Fibroblast of lung (primary cell): Measurements from ENCODE around the gene CACNA1E. TPM values are rescaled to one million over a fixed set of nuclear protein-coding genes. Genes with fewer than 3 reads are reported as not detected.

Experiments used
- DNase-seq, 2 donors: peaks; one replicate each; pipeline versions ENCODE4 v3.0.0 to v3.0.0-alpha.2; 2010; ENCODE audit warnings: low read depth in 2 of 2
- H2AFZ ChIP-seq: 2 replicates; pipeline ENCODE4 v1.5.1; 2012; ENCODE audit warnings: low read length, control low read depth, inconsistent platforms
- H3K27ac ChIP-seq: 2 replicates; pipeline ENCODE4 v1.5.1; 2011; ENCODE audit warnings: low read length, control low read depth; ENCODE audit not compliant: insufficient read depth
- H3K27me3 ChIP-seq: 2 replicates; pipeline ENCODE4 v1.5.1; 2011; ENCODE audit warnings: mild to moderate bottlenecking, low read length; ENCODE audit not compliant: control insufficient read depth, insufficient read depth
- H3K36me3 ChIP-seq: 2 replicates; pipeline ENCODE4 v1.5.1; 2011; ENCODE audit warnings: low read length; ENCODE audit not compliant: control insufficient read depth, insufficient read depth
- H3K4me1 ChIP-seq: 2 replicates; pipeline ENCODE4 v1.5.1; 2011; ENCODE audit warnings: low read length; ENCODE audit not compliant: control insufficient read depth, insufficient read depth; ENCODE audit errors: extremely low read depth
- H3K4me2 ChIP-seq: 2 replicates; pipeline ENCODE4 v1.5.1; 2011; ENCODE audit warnings: low read length, control low read depth; ENCODE audit not compliant: insufficient read depth; ENCODE audit errors: extremely low read depth
- H3K4me3 ChIP-seq, 4 experiments: fragments of 200-600 bp in 1 of 4; sonication (generic) in 1 of 4; replicated peaks in 1 of 4; 2 replicates each; pipeline ENCODE4 v1.5.1; 2011 to 2016; ENCODE audit warnings: low read length in 4 of 4, low read depth in 3 of 4, mild to moderate bottlenecking in 3 of 4, control low read depth in 2 of 4, inconsistent platforms in 1 of 4, mixed read lengths in 1 of 4; ENCODE audit not compliant: insufficient read depth in 1 of 4; ENCODE audit errors: control extremely low read depth in 1 of 4
- H3K79me2 ChIP-seq: 2 replicates; pipeline ENCODE4 v1.5.1; 2012; ENCODE audit warnings: mild to moderate bottlenecking, low read length, inconsistent platforms; ENCODE audit not compliant: control insufficient read depth, insufficient read depth
- H3K9ac ChIP-seq: 2 replicates; pipeline ENCODE4 v1.5.1; 2011; ENCODE audit warnings: mild to moderate bottlenecking, low read length, control low read depth; ENCODE audit not compliant: insufficient read depth
- H3K9me3 ChIP-seq: 2 replicates; pipeline ENCODE4 v1.5.1; 2012; ENCODE audit warnings: low read depth, low read length; ENCODE audit not compliant: control insufficient read depth, insufficient read depth
- H4K20me1 ChIP-seq: 2 replicates; pipeline ENCODE4 v1.5.1; 2011; ENCODE audit warnings: low read length; ENCODE audit not compliant: control insufficient read depth, insufficient read depth; ENCODE audit errors: extremely low read depth
- EZH2 ChIP-seq: IDR thresholded peaks from 2 replicates; pipeline ENCODE4 v1.5.1; 2012; ENCODE audit warnings: low read length, control low read depth, mild to moderate bottlenecking; ENCODE audit errors: missing control alignments
- polyA plus RNA-seq, 2 donors: library from polyadenylated mRNA; depleted of rRNA in 1 of 2; stranded (reverse) in 1 of 2; unstranded in 1 of 2; fragments of >200 nt; gene quantifications; 2 replicates each; pipeline ENCODE4 v1.2.1, GENCODE V29; 2011 to 2012; ENCODE audit warnings: missing spikeins in 1 of 2
- total RNA-seq: library from RNA; depleted of rRNA; stranded (reverse); fragments of >200 nt; gene quantifications from 2 replicates; pipeline ENCODE4 v1.2.1, GENCODE V29; 2014
- TF ChIP-seq, protein P1 (sequence below), 2 donors: IDR thresholded peaks in 1 of 2; conservative IDR thresholded peaks in 1 of 2; 1 replicate in 1 of 2; 2 replicates in 1 of 2; pipeline ENCODE4 v1.5.1; 2011 to 2012; ENCODE audit warnings: low read length in 2 of 2, control low read depth in 1 of 2, inconsistent platforms in 1 of 2, low read depth in 1 of 2, mild to moderate bottlenecking in 1 of 2

CACNA1E gene
- total and polyA plus RNA-seq, 2 donors (not counting 1 experiment from before 2014, with no cell fraction given) = 0.01 TPM; not detected in 1

DNA sequence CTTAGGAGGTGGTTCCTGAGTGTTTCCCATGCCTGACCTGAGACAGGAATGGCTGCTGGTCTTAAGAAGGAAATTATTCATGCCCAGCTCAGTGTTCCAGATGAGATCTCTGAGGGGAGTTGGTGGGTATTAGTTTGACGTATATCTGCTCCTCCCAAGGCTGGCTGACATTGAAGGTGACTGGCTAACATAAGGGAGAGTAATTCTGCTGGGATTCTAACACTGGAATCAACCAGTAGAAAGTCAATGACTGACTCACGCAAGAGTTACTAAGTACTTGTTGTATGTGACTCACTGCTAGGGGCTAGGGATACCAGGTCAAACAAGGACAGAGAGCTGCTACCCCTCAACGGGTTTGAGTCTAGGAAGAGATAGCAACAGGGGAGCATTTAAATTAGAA, 177.3 kb downstream of the CACNA1E start:
- no peak overlapping the region for H3K9ac ChIP-seq
- H3K36me3 ChIP-seq = no peaks in the 10 kb centered on the region
- H3K4me2 ChIP-seq = no peak overlapping the region
- H4K20me1 ChIP-seq = no peaks in the 10 kb centered on the region
- TF ChIP-seq, protein P1, sequence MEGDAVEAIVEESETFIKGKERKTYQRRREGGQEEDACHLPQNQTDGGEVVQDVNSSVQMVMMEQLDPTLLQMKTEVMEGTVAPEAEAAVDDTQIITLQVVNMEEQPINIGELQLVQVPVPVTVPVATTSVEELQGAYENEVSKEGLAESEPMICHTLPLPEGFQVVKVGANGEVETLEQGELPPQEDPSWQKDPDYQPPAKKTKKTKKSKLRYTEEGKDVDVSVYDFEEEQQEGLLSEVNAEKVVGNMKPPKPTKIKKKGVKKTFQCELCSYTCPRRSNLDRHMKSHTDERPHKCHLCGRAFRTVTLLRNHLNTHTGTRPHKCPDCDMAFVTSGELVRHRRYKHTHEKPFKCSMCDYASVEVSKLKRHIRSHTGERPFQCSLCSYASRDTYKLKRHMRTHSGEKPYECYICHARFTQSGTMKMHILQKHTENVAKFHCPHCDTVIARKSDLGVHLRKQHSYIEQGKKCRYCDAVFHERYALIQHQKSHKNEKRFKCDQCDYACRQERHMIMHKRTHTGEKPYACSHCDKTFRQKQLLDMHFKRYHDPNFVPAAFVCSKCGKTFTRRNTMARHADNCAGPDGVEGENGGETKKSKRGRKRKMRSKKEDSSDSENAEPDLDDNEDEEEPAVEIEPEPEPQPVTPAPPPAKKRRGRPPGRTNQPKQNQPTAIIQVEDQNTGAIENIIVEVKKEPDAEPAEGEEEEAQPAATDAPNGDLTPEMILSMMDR (conservative IDR thresholded peaks at IDR 0.05 in 1 of 2, IDR thresholded peaks at IDR 0.05 in 1 of 2; ENCODE audit: low read depth in 1 of 2, low read length in 2 of 2) = no peak
- no peak for TF ChIP-seq EZH2
- H3K27ac ChIP-seq = no peak overlapping the region
- no peaks in the 10 kb centered on the region for H3K79me2 ChIP-seq
- no peak overlapping the region for H3K4me3 ChIP-seq
- H2AFZ ChIP-seq = no peak overlapping the region
- no peaks in the 10 kb centered on the region for H3K4me1 ChIP-seq
- H3K9me3 ChIP-seq = no peaks in the 10 kb centered on the region
- no peaks in the 10 kb centered on the region for H3K27me3 ChIP-seq
- DNase-seq = peak in 1 of 2 donors; percentile 61

DNA sequence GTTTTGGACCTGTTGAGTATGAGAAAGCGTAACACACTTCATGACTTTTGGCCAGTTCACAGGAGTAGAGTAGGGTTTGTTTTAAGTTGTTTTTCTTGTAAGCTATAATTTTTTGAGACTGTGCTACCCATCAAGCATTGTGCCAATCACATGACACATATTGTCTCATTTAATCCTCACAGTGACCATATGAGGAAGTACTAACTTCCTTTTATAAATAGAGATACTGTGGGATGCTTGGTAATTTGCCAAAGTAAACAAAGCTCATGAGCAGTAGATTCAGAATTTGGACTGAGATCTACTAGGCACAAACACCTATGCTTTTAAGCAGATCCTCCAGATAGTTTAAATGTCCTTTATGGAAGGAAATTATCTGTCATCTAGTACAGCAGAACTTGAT, 178.3 kb downstream of the CACNA1E start:
- no peaks in the 10 kb centered on the region for H3K36me3 ChIP-seq
- no peaks in the 10 kb centered on the region for H3K9me3 ChIP-seq
- H3K27ac ChIP-seq = no peak overlapping the region
- H3K79me2 ChIP-seq = no peaks in the 10 kb centered on the region
- no peak overlapping the region for H3K9ac ChIP-seq
- H4K20me1 ChIP-seq = no peaks in the 10 kb centered on the region
- no peak overlapping the region for H3K4me2 ChIP-seq
- H3K27me3 ChIP-seq = no peaks in the 10 kb centered on the region
- H3K4me1 ChIP-seq = no peaks in the 10 kb centered on the region
- H2AFZ ChIP-seq = no peak overlapping the region
- TF ChIP-seq EZH2 = no peak
- TF ChIP-seq, protein P1 (conservative IDR thresholded peaks at IDR 0.05 in 1 of 2, IDR thresholded peaks at IDR 0.05 in 1 of 2; ENCODE audit: low read depth in 1 of 2, low read length in 2 of 2) = no peak
- no peak overlapping the region for H3K4me3 ChIP-seq
- DNase-seq = no peak

DNA sequence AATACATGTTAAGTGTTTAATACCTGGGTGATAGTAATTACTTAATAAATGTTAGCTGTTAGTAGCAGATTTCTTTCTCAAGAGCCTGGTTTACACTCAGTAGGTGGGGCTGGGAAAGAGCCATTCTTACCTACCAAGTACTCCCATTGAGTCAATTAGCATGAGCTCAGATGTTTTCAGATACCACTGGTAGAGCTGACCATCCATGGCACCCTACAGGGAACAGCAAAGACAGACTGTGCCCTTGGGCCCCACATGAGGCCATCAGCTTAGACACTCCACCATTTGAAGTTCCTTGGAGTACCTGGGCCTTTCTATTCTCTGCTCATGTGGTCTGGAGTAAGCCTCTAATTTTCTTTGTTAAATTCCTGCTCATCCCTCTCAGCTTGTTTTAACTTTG, 179.3 kb downstream of the CACNA1E start:
- no peak overlapping the region for H3K4me3 ChIP-seq
- no peaks in the 10 kb centered on the region for H3K9me3 ChIP-seq
- no peaks in the 10 kb centered on the region for H3K79me2 ChIP-seq
- H3K4me2 ChIP-seq = no peak overlapping the region
- no peaks in the 10 kb centered on the region for H4K20me1 ChIP-seq
- H3K36me3 ChIP-seq = no peaks in the 10 kb centered on the region
- no peak for DNase-seq
- no peak overlapping the region for H3K27ac ChIP-seq
- no peaks in the 10 kb centered on the region for H3K4me1 ChIP-seq
- no peak overlapping the region for H3K9ac ChIP-seq
- no peaks in the 10 kb centered on the region for H3K27me3 ChIP-seq
- no peak overlapping the region for H2AFZ ChIP-seq
- TF ChIP-seq, protein P1 (conservative IDR thresholded peaks at IDR 0.05 in 1 of 2, IDR thresholded peaks at IDR 0.05 in 1 of 2; ENCODE audit: low read depth in 1 of 2, low read length in 2 of 2) = no peak
- no peak for TF ChIP-seq EZH2
